Stimulated activated CD8-positive, alpha-beta memory T cell treated with anti-CD3 and anti-CD28 coated beads, Interleukin-7, amount 100 ng/mL, for 24 hours (primary cell): Measurements from ENCODE around the gene ENOSF1.
"Not testable (repeated sequence)": the region's sequence is repeated elsewhere in the genome, so short reads cannot be mapped to it uniquely, and the experiment has no call there.

ENCODE experiments used
- DNase-seq: peaks from one replicate; pipeline ENCODE4 v3.0.0-alpha.2; 2020; ENCODE audit warnings: low read depth

Gene ENOSF1

GRCh38 chr18:712401-713134 lies at the start of gene ENOSF1:
Gene ENOSF1, minus strand, starts transcription at chr18:712630. Its CDS starts 43 bp downstream, at chr18:712587.
- peak; percentile 78 for DNase-seq

- not testable (repeated sequence) for DNase-seq
Measured at GRCh38 chr18:759864-760263, 47.4 kb upstream of the ENOSF1 start.

- no peak for DNase-seq
Measured at GRCh38 chr18:755506-755905, 43.1 kb upstream of the ENOSF1 start.

GRCh38 chr18:754656-755055 lies 42.2 kb upstream of the ENOSF1 start:
- DNase-seq: no peak

GRCh38 chr18:750456-750855 lies 38.0 kb upstream of the ENOSF1 start:
- no peak for DNase-seq

GRCh38 chr18:744832-745597 lies 32.6 kb upstream of the ENOSF1 start:
- DNase-seq: no peak

GRCh38 chr18:741931-742512 lies 29.6 kb upstream of the ENOSF1 start:
- no peak for DNase-seq

GRCh38 chr18:732371-732770 lies 19.9 kb upstream of the ENOSF1 start:
- no peak for DNase-seq

- no peak for DNase-seq
Measured at GRCh38 chr18:731185-731584, 18.8 kb upstream of the ENOSF1 start.

GRCh38 chr18:730692-731091 lies 18.3 kb upstream of the ENOSF1 start:
- DNase-seq: no peak

- DNase-seq: not testable (repeated sequence)
Measured at GRCh38 chr18:730120-730519, 17.7 kb upstream of the ENOSF1 start.

- DNase-seq: no peak
Measured at GRCh38 chr18:725646-726045, 13.2 kb upstream of the ENOSF1 start.

GRCh38 chr18:723541-724080 lies 11.2 kb upstream of the ENOSF1 start:
- DNase-seq: no peak

- no peak for DNase-seq
Measured at GRCh38 chr18:717003-717402, 4.6 kb upstream of the ENOSF1 start.

GRCh38 chr18:715626-716025 lies 3.2 kb upstream of the ENOSF1 start:
- no peak for DNase-seq

- DNase-seq: no peak
Measured at GRCh38 chr18:713135-713490, 683 bp upstream of the ENOSF1 start.

- DNase-seq: peak; percentile 44
Measured at GRCh38 chr18:711657-712400, 601 bp downstream of the ENOSF1 start.

GRCh38 chr18:711310-711656 lies 1.1 kb downstream of the ENOSF1 start:
- DNase-seq: no peak

- DNase-seq: no peak
Measured at GRCh38 chr18:710418-711300, 1.8 kb downstream of the ENOSF1 start.

- DNase-seq: no peak
Measured at GRCh38 chr18:709771-710170, 2.7 kb downstream of the ENOSF1 start.

GRCh38 chr18:708096-708495 lies 4.3 kb downstream of the ENOSF1 start:
- no peak for DNase-seq
